BJ (cell line): ENCODE measurements around the gene EVX1. TPM values are rescaled to one million over a fixed set of nuclear protein-coding genes. Genes with fewer than 3 reads are reported as not detected.

Experiments
- CTCF ChIA-PET: fragments of 350-600 bp; formaldehyde crosslinking; extraction: SDS; loops from one replicate; lab custom pipeline; 2021; ENCODE audit warnings: antibody characterized with exemption, inconsistent platforms; lab: Yijun Ruan, JAX
- POLR2A ChIA-PET: fragments of 300-600 bp; sonication (Branson Sonifier 250); formaldehyde crosslinking; extraction: SDS; loops from one replicate; lab custom pipeline; 2021; ENCODE audit warnings: antibody characterized with exemption; lab: Charles Lee
- DNase-seq: peaks from one replicate; pipeline ENCODE4 v3.0.0-alpha.2; 2011; ENCODE audit warnings: low read depth
- H3K27me3 ChIP-seq: 2 replicates; pipeline ENCODE4 v1.6.0; 2011; ENCODE audit warnings: low read length; ENCODE audit not compliant: control insufficient read depth, insufficient read depth
- H3K36me3 ChIP-seq: 2 replicates; pipeline ENCODE4 v1.5.1; 2011; ENCODE audit warnings: low read length; ENCODE audit not compliant: control insufficient read depth, insufficient read depth
- H3K4me3 ChIP-seq: 2 replicates; pipeline ENCODE4 v1.5.1; 2011; ENCODE audit warnings: low read depth, mild to moderate bottlenecking, control low read depth, low read length
- CTCF ChIP-seq: IDR thresholded peaks from 2 replicates; pipeline ENCODE4 v1.5.1; 2011; ENCODE audit warnings: low read depth, mild to moderate bottlenecking, control low read depth, inconsistent platforms, low read length, moderate library complexity; ENCODE audit not compliant: insufficient read depth
- polyA plus RNA-seq: library from polyadenylated mRNA; depleted of rRNA; stranded (reverse); fragments of >200 nt; gene quantifications from 2 replicates; pipeline ENCODE4 v1.2.3, GENCODE V29; 2011; rRNA removed

Gene EVX1
- polyA plus RNA-seq, 1 experiment: not detected

- Histone ChIP-seq H3K27me3 (no peaks in the 10 kb centered on the region), H3K4me3 (no peak overlapping the region), H3K36me3 (no peaks in the 10 kb centered on the region)
- ChIA-PET POLR2A (no interaction called here), CTCF (no interaction called here)
- DNase-seq: no peak
- no peak for TF ChIP-seq CTCF
Observed at GRCh38 chr7:27295236-27295635, 52.6 kb downstream of the EVX1 start.

GRCh38 chr7:27297356-27297755, 54.8 kb downstream of the EVX1 start:
- ChIA-PET CTCF (no interaction called here), POLR2A (no interaction called here)
- no peak for TF ChIP-seq CTCF
- DNase-seq: no peak
- H3K36me3 ChIP-seq: no peaks in the 10 kb centered on the region
- no peak overlapping the region for H3K4me3 ChIP-seq
- H3K27me3 ChIP-seq: no peaks in the 10 kb centered on the region

Other genes starting within 250 kb of the EVX1 start
- gene HOXA1, start 146.8 kb upstream of the EVX1 start, polyA plus RNA-seq: 0.91 and 1.0 TPM in 2 replicates
- 0.09 and 0.13 TPM in 2 replicates for gene HOXA2, start 140.1 kb upstream of the EVX1 start, polyA plus RNA-seq
- gene HOXA4, start 112.0 kb upstream of the EVX1 start, polyA plus RNA-seq: 1.2 and 1.3 TPM in 2 replicates
- gene HOXA5, start 99.1 kb upstream of the EVX1 start, polyA plus RNA-seq: 1.2 and 1.7 TPM in 2 replicates
- 0.45 and 0.77 TPM in 2 replicates for gene HOXA6, start 95.0 kb upstream of the EVX1 start, polyA plus RNA-seq
- gene HOXA3, start 90.2 kb upstream of the EVX1 start, polyA plus RNA-seq: 0.09 and 0.15 TPM in 2 replicates
- gene HOXA7, start 86.1 kb upstream of the EVX1 start, polyA plus RNA-seq: 3.8 and 4.4 TPM in 2 replicates
- 12.6 and 15.0 TPM in 2 replicates for gene HOXA9, start 77.3 kb upstream of the EVX1 start, polyA plus RNA-seq
- 54.7 and 59.6 TPM in 2 replicates for gene HOXA10, start 68.5 kb upstream of the EVX1 start, polyA plus RNA-seq
- gene HOXA11, start 57.6 kb upstream of the EVX1 start, polyA plus RNA-seq: 27.7 and 34.0 TPM in 2 replicates
- 4.6 and 9.2 TPM in 2 replicates for gene HOXA13, start 42.7 kb upstream of the EVX1 start, polyA plus RNA-seq